Measurements from ENCODE around the gene TEX52. TPM values are rescaled to one million over a fixed set of nuclear protein-coding genes. Genes with fewer than 3 reads are reported as not detected.

The TEX52 gene
- total and polyA plus RNA-seq, 2 of the 8 experiments (the other 6 are each of a cell fraction or from before 2014, with no cell fraction given): not detected

- no peak for TF ChIP-seq RNF2 (IDR thresholded peaks at IDR 0.05; ENCODE audit: borderline replicate concordance, low read depth, low read length, missing control alignments, poor library complexity, severe bottlenecking)
- TF ChIP-seq CHD2 (IDR thresholded peaks at IDR 0.05; ENCODE audit: low read length): peak; percentile 81
- TF ChIP-seq SP1 (IDR thresholded peaks at IDR 0.05; ENCODE audit: low read depth, low read length): peak; percentile 94
- TF ChIP-seq, protein P1, sequence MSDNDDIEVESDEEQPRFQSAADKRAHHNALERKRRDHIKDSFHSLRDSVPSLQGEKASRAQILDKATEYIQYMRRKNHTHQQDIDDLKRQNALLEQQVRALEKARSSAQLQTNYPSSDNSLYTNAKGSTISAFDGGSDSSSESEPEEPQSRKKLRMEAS (IDR thresholded peaks at IDR 0.05): peak; percentile 83
- no peak for TF ChIP-seq GTF2F1 (IDR thresholded peaks at IDR 0.05; ENCODE audit: borderline replicate concordance, low read depth, low read length)
- peak; percentile 46 for TF ChIP-seq TAF7 (optimal IDR thresholded peaks at IDR 0.05; ENCODE audit: borderline replicate concordance, low read depth, low read length)
- peak; percentile 95 for TF ChIP-seq E2F6 (IDR thresholded peaks at IDR 0.05)
- peak; percentile 56 for TF ChIP-seq SP2 (IDR thresholded peaks at IDR 0.05; ENCODE audit: low read length)
- no peak for TF ChIP-seq MAFK (IDR thresholded peaks at IDR 0.05; ENCODE audit: low read depth, low read length)
- TF ChIP-seq TBP (IDR thresholded peaks at IDR 0.05; ENCODE audit: low read depth, low read length): peak; percentile 35; the same call in 1 of the 2 replicates
- peak; percentile 68 for TF ChIP-seq TAF1 (IDR thresholded peaks at IDR 0.05; ENCODE audit: low read depth, low read length)
- peak; percentile 94 for TF ChIP-seq RBBP5 (IDR thresholded peaks at IDR 0.05; ENCODE audit: borderline replicate concordance, low read depth, low read length)
- peak; percentile 71 for TF ChIP-seq POLR2AphosphoS5 (IDR thresholded peaks at IDR 0.05; ENCODE audit: low read depth, low read length)
- TF ChIP-seq HDAC6 (IDR thresholded peaks at IDR 0.05; ENCODE audit: low read depth, low read length): no peak
- peak; percentile 59 for TF ChIP-seq PHF8 (conservative IDR thresholded peaks at IDR 0.05; ENCODE audit: low read depth, low read length)
- TF ChIP-seq CREB1 (IDR thresholded peaks at IDR 0.05): peak; percentile 67
- TF ChIP-seq, protein P2, sequence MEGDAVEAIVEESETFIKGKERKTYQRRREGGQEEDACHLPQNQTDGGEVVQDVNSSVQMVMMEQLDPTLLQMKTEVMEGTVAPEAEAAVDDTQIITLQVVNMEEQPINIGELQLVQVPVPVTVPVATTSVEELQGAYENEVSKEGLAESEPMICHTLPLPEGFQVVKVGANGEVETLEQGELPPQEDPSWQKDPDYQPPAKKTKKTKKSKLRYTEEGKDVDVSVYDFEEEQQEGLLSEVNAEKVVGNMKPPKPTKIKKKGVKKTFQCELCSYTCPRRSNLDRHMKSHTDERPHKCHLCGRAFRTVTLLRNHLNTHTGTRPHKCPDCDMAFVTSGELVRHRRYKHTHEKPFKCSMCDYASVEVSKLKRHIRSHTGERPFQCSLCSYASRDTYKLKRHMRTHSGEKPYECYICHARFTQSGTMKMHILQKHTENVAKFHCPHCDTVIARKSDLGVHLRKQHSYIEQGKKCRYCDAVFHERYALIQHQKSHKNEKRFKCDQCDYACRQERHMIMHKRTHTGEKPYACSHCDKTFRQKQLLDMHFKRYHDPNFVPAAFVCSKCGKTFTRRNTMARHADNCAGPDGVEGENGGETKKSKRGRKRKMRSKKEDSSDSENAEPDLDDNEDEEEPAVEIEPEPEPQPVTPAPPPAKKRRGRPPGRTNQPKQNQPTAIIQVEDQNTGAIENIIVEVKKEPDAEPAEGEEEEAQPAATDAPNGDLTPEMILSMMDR (IDR thresholded peaks at IDR 0.05; ENCODE audit: control extremely low read depth in 1 of 3, insufficient read depth in 1 of 3, low read depth in 1 of 3, low read length in 3 of 3): no peak
- TF ChIP-seq CBX8 (IDR thresholded peaks at IDR 0.05; ENCODE audit: borderline replicate concordance, low read depth, low read length): no peak
- peak in 1 of 2 experiments; percentile 80; a peak in 3 of 4 replicates for TF ChIP-seq SIN3A (conservative IDR thresholded peaks at IDR 0.05 in 1 of 2, IDR thresholded peaks at IDR 0.05 in 1 of 2; ENCODE audit: low read depth in 1 of 2, low read length in 2 of 2)
Observed at GRCh38 chr12:2890388-2891239, 33.8 kb upstream of the TEX52 start, which contains the start of gene TULP3 (continued).
